GM12872 (cell line): Measurements from ENCODE around the gene TMC8.

Source experiments
- CTCF ChIP-seq: IDR thresholded peaks from 3 replicates; pipeline ENCODE4 v1.5.1; 2011; ENCODE audit warnings: low read depth, mild to moderate bottlenecking, low read length, moderate library complexity; ENCODE audit not compliant: insufficient read depth

The TMC8 gene

GRCh38 chr17:78180508-78180907 is 49.9 kb downstream of the TMC8 start:
- TF ChIP-seq CTCF = no peak

- no peak for TF ChIP-seq CTCF
These were observed 51.9 kb downstream of the TMC8 start for GRCh38 chr17:78182504-78182903.

GRCh38 chr17:78183916-78184315 is 53.3 kb downstream of the TMC8 start:
- no peak for TF ChIP-seq CTCF

GRCh38 chr17:78184351-78184750 is 53.8 kb downstream of the TMC8 start:
- TF ChIP-seq CTCF = no peak

GRCh38 chr17:78184868-78185267 is 54.3 kb downstream of the TMC8 start:
- TF ChIP-seq CTCF = no peak

GRCh38 chr17:78185981-78186691 is 55.6 kb downstream of the TMC8 start:
- no peak for TF ChIP-seq CTCF

- 0 out of 3 replicates have a peak, but pooled peaks have one; percentile 26 for TF ChIP-seq CTCF
These were observed 56.4 kb downstream of the TMC8 start, which contains the start of the genes AFMID and TK1 for GRCh38 chr17:78186692-78187595. TSS of gene AFMID (plus strand) at chr17:78187362. CDS start at chr17:78187371, 9 bp downstream. TSS of gene TK1 (minus strand) at chr17:78187052. CDS start at chr17:78186994, 58 bp downstream.
